NCI-H510A treated with DMSO at 0.1 percent for 48 hours (cell line): ENCODE measurements around the gene TRNT1.
A peak's percentile ranks its signal among the peaks of the same experiment; 100 is the strongest.

ENCODE experiments used
- DNase-seq: peaks from one replicate; lab custom pipeline; 2025; lab: John Stamatoyannopoulos, UW

TRNT1 gene

GRCh38 chr3:3126477-3127431, at the start of gene TRNT1:
Gene TRNT1, plus strand, starts transcription at chr3:3126940. Its CDS starts 2,101 bp downstream, at chr3:3129041.
- DNase-seq, result peak; percentile 77

- DNase-seq, result no peak
Observed at GRCh38 chr3:3080309-3080708, 46.4 kb upstream of the TRNT1 start.

- DNase-seq, result no peak
Observed at GRCh38 chr3:3081381-3082233, 45.1 kb upstream of the TRNT1 start.

GRCh38 chr3:3082234-3082924, 44.4 kb upstream of the TRNT1 start:
- DNase-seq, result no peak

- no peak for DNase-seq
Observed at GRCh38 chr3:3084890-3085289, 41.9 kb upstream of the TRNT1 start.

GRCh38 chr3:3085782-3086181, 41.0 kb upstream of the TRNT1 start:
- no peak for DNase-seq

- no peak for DNase-seq
Observed at GRCh38 chr3:3086239-3086638, 40.5 kb upstream of the TRNT1 start.

GRCh38 chr3:3087279-3087678, 39.5 kb upstream of the TRNT1 start:
- no peak for DNase-seq

GRCh38 chr3:3087716-3088465, 38.8 kb upstream of the TRNT1 start:
- no peak for DNase-seq

- no peak for DNase-seq
Observed at GRCh38 chr3:3089017-3089416, 37.7 kb upstream of the TRNT1 start.

- DNase-seq, result no peak
Observed at GRCh38 chr3:3097958-3098357, 28.8 kb upstream of the TRNT1 start.

GRCh38 chr3:3101660-3102458, 24.9 kb upstream of the TRNT1 start:
- no peak for DNase-seq

- DNase-seq, result no peak
Observed at GRCh38 chr3:3102751-3103150, 24.0 kb upstream of the TRNT1 start.

GRCh38 chr3:3105246-3105645, 21.5 kb upstream of the TRNT1 start:
- no peak for DNase-seq

- DNase-seq, result no peak
Observed at GRCh38 chr3:3105815-3106214, 20.9 kb upstream of the TRNT1 start.

- DNase-seq, result no peak
Observed at GRCh38 chr3:3107181-3107580, 19.6 kb upstream of the TRNT1 start.

GRCh38 chr3:3107858-3108257, 18.9 kb upstream of the TRNT1 start:
- DNase-seq, result no peak

GRCh38 chr3:3109407-3110298, 17.1 kb upstream of the TRNT1 start:
- DNase-seq, result peak; percentile 46

GRCh38 chr3:3110299-3110630, 16.5 kb upstream of the TRNT1 start, which contains the start of gene IL5RA:
Gene IL5RA, minus strand, starts transcription at chr3:3110374. Its CDS starts 5,390 bp downstream, at chr3:3104984.
- DNase-seq, result peak; percentile 46
